Dedifferentiated amniotic fluid mesenchymal stem cell (primary cell): Measurements from ENCODE around the gene IGSF22.

ENCODE experiments used
- DNase-seq: peaks from one replicate; pipeline ENCODE4 v3.0.0-alpha.2; 2016; ENCODE audit errors: extremely low spot score

The IGSF22 gene

GRCh38 chr11:18713646-18714442 lies 12.1 kb downstream of the IGSF22 start:
- no peak for DNase-seq

DNA sequence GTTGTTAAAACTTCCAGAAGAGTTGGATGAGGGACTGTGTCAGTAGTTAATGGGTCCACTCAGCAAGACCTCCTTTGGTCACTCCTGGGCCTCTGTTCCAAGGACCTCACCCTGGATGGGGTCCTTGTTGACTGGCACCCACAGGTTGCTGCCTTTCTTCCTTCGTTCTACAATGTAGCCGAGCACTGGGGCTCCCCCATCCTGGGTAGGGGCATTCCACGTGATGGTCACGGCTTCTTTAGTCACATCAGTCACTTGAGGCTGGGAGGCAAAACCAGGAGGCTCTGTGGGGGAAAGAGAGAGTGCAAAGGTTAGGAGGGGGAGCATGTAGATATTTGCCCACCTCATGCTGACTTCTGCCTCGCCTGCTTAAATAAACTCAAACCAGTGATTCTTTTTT lies 15.4 kb downstream of the IGSF22 start:
- no peak for DNase-seq

- DNase-seq = no peak
These were observed 16.6 kb downstream of the IGSF22 start for GRCh38 chr11:18709414-18709813.

DNA sequence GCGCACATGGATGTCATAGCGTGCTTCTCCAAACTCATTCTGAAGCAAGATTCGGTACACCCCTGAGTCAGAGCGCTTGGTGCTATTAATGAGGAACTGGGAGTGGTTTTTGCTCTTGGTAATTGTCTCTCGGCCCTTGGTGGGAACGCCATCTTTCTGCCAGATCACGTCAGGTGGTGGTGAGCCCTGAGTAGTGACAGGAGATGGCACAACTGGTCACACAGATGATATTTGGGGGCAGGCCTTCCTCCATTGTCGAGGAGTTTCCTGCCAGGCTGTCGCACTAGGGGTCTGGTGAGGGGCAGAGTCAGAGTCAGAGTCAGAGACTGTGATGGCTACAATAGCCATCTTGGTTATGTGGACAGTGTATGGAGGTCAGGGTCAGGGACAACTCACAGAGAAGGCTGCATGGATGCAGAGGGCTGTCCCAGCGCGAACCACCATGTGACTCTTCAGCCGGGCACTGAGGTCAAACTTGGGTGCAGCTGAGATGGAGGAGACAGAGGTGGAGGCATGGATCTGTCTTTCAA lies 18.1 kb downstream of the IGSF22 start:
- DNase-seq = no peak

DNA sequence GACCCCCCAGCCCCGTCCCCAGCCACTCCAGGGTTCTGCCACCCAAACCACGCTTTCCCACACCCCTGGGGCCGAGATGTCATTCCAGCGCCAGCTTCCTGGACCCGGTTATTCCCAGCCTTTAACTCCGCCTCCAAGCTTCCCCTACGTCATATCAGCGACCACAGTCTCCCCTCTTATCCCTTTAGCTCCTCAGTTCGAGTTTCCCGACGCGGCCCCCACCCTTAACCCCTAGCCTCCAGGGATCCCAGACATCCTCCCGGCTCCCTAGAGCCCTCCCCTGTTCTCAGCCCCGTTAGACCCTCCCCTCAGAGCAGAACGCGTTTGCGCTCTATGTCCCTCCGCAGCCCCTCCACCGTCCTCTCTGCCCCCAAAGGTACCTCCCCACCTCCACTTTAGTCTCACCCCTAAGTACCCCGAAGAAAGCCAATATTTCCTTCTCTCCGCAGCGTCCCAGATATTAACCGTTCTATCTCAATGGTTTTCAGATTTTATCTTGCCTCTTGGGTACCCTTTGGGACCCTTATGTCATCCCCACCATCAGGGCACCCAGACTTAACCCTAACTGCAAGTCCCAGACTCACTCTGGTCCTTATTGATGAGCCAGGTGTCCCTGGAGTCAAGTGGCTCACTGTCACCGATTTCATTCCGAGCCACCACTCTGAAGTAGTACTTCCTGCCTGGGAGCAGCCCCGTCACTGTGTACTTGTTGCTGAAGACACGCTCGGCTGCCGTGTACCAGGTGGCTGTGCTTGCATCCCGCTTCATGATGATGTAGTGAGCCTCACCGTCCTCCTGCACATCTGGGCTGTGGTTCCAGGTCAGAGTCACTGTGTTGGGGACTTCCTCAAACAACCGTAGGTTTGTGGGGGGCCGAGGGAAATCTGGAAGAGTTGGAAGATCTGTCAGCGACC lies 19.4 kb downstream of the IGSF22 start:
- DNase-seq = no peak

DNA sequence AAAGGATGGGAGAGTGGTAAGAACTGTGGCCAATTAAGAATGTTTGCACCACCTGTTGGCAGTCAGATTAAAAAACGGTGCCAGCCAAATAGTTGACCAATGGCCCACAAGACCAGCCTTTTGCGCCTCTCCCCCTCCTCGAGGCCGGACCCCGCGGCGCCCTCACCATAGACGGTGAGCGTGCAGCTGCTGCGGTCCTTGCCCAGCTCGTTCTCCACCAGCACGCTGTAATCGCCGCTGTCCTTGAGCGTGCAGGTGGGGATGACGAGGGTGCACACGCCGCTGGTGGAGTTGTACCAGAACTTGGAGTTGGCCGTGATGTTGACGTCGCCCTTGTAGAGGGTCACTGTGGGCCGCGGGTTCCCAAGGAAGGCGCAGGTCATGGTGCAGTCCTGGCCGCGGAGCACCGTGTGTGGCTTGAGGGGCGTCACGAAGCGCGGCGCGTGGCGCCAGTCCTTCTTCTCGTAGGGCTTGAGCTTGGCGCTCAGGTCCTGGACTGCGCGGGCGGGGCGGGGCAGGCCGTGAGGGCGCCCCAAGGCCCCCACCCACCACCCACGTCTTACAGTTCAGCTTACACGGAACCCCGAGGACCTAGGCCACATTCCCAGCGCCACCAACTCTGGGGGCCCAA lies 20.2 kb downstream of the IGSF22 start:
- DNase-seq = no peak

DNA sequence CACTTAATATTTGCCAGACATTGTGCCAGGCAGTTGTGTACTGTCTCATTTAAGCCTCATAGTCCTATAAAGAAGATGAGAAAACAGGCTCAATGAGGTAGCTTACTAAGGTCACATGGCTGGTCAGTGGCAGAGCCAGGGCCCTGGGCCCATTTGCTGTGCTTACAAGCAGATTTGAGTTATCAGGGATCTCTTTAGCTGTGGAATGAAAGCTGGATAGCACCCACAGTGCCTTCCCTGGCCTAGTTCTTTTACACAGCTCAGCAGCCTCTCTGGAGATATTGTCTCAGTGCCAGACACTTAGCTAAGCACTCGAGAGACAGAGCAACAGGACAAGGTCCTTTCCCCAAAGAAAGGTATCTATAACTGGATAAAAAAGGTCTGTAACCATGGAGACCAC lies 21.3 kb downstream of the IGSF22 start:
- no peak for DNase-seq

- no peak for DNase-seq
These were observed 21.8 kb downstream of the IGSF22 start for GRCh38 chr11:18704045-18704645.

- DNase-seq = no peak
These were observed 22.8 kb downstream of the IGSF22 start for GRCh38 chr11:18703001-18703763.

DNA sequence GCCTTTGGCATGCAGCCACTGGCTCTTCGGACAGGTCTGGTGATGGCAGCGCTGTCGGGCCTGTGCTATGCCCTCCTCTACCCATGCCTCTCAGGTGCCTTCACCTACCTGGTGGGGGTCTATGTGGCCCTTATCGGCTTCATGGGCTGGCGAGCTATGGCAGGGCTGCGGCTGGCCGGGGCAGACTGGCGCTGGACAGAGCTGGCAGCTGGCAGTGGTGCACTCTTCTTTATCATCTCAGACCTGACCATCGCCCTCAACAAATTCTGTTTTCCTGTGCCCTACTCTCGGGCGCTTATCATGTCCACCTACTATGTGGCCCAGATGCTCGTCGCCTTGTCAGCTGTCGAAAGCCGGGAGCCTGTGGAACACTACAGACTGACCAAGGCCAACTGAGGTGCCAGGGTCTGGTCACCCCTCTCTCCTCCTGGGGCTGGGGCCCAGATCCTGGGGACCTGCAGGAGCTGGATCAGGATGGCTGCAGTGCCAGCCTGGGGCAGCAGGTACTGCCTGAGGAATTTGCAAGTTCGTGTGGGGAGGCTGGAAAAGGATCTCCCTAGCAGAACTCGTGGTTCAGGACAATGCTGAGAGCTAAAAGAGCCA lies 24.3 kb downstream of the IGSF22 start:
- no peak for DNase-seq

DNA sequence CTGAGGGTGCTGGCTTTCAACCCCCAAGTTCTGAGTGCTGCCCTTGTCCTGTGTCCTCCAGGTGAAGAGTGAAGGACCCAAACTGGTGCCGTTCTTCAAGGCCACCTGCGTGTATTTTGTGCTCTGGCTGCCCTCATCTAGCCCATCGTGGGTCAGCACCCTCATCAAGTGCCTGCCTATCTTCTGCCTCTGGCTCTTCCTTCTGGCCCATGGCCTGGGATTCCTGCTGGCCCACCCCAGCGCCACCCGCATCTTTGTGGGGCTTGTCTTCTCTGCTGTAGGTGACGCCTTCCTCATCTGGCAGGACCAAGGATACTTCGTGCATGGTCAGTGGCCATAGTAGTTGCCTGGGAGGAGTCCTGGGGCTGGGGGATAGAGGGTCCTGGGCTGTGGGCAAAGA lies 25.1 kb downstream of the IGSF22 start:
- DNase-seq = no peak

DNA sequence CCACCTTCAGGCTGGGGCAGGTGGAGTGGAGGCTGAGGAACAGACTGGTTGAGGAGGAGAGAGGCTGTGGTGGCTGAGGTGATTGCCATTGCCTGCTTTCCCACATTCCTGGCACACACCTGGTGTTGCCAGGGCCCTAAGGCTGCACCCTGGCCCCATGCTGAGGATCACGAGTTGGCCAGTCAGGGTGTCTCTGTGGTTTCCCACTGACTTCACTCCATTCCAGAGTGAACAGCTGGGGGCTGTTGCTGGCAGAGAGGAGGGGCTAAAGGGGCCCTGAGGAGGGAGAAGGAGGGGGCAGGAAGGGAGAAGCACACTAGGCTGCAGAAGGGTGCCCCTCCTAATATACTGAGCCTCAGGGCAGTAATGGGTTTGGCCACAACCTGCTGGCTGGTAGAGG lies 25.6 kb downstream of the IGSF22 start:
- no peak for DNase-seq

DNA sequence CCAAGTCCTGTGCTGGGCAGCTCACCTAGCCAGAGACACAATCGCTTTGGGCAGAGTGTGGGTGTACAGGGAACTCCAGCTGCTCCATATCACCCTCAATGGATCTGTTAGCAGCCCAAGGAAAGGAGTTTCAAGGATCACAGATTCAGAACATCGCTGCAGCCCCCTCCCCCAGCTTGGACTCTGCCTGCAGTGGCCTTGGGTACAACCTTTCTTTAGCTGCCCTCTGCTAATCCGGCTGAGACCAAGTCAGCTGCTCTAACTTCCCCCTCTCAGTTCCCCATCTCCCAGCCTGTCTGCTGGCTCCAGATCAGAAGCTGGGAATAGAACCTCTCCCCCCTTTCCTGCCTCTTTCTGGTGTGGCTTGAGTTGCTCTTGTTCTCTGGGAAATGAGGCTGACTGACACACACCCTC lies 26.1 kb downstream of the IGSF22 start:
- DNase-seq = no peak

- no peak for DNase-seq
These were observed 26.8 kb downstream of the IGSF22 start for GRCh38 chr11:18699269-18699596.

- peak; percentile 67 for DNase-seq
These were observed 27.4 kb downstream of the IGSF22 start, which contains the start of gene TMEM86A for GRCh38 chr11:18698341-18699268. Gene TMEM86A, plus strand, starts transcription at chr11:18698779. Its CDS starts 108 bp downstream, at chr11:18698887.

GRCh38 chr11:18697576-18697975 lies 28.4 kb downstream of the IGSF22 start:
- DNase-seq = no peak

DNA sequence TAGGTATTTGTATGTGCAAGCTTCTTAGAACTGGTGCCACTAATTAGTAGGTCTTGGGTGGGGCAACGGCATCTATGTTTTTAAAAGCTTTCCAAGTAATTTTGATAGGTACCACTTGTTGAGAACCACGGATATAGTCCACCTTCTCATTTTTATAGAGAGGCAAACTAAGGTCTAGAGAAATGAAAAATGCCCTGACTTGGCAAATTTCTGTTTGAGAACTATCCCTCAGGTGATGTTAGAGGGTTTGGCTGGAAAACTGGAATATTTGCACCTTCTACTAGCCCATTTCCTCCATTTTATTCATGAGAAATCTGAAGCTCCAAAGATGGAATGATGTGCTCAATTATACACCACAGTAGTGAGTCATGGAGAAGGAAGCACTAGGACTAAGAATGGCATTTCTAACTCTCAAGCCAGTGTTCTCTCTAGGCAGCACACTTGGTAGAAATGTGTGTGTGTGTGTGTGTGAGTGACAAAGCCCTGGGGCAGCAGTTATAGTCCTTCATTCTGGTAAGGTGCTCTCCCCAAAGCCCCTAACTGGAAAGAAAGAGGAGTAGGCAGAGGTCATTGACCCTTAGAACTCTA lies 29.3 kb downstream of the IGSF22 start:
- DNase-seq = no peak

- no peak for DNase-seq
These were observed 32.8 kb downstream of the IGSF22 start for GRCh38 chr11:18692941-18693760.
